GM12801 (cell line): ENCODE results near the gene STRADA.

ENCODE experiments used
- CTCF ChIP-seq: IDR thresholded peaks from one replicate; pipeline ENCODE4 v1.5.1; 2011; ENCODE audit warnings: control low read depth; ENCODE audit not compliant: insufficient read length; ENCODE audit errors: extremely low read depth

Gene STRADA

GRCh38 chr17:63694950-63695773 lies 46.4 kb downstream of the STRADA start:
- TF ChIP-seq CTCF = no peak

GRCh38 chr17:63694229-63694949 lies 47.2 kb downstream of the STRADA start:
- TF ChIP-seq CTCF = no peak

GRCh38 chr17:63693411-63694113 lies 48.0 kb downstream of the STRADA start:
- TF ChIP-seq CTCF = no peak

GRCh38 chr17:63692195-63692816 lies 49.3 kb downstream of the STRADA start:
- no peak for TF ChIP-seq CTCF

- TF ChIP-seq CTCF = no peak
These were observed 52.1 kb downstream of the STRADA start for GRCh38 chr17:63689479-63689878.

GRCh38 chr17:63688396-63689020 lies 53.1 kb downstream of the STRADA start:
- TF ChIP-seq CTCF = no peak
